ENCODE data around the gene CELF4.
"Not testable (repeated sequence)": the region's sequence is repeated elsewhere in the genome, so short reads cannot be mapped to it uniquely, and the experiment has no call there.

The CELF4 gene

GRCh38 chr18:37385846-37386778 is 179.5 kb downstream of the CELF4 start:
- no peak for DNase-seq

GRCh38 chr18:37383846-37384595 is 181.6 kb downstream of the CELF4 start:
- DNase-seq: no peak

- no peak for DNase-seq
Measured at GRCh38 chr18:37383036-37383785, 182.4 kb downstream of the CELF4 start.

GRCh38 chr18:37381554-37381953 is 184.0 kb downstream of the CELF4 start:
- DNase-seq: no peak

- no peak for DNase-seq
Measured at GRCh38 chr18:37380546-37381110, 185.0 kb downstream of the CELF4 start.

- DNase-seq: no peak
Measured at GRCh38 chr18:37378336-37379010, 187.1 kb downstream of the CELF4 start.

GRCh38 chr18:37375181-37375580 is 190.4 kb downstream of the CELF4 start:
- DNase-seq: no peak

GRCh38 chr18:37368110-37368954 is 197.3 kb downstream of the CELF4 start:
- no peak for DNase-seq

GRCh38 chr18:37364237-37364636 is 201.4 kb downstream of the CELF4 start:
- no peak for DNase-seq

- DNase-seq: no peak
Measured at GRCh38 chr18:37362158-37362890, 203.3 kb downstream of the CELF4 start.

GRCh38 chr18:37361335-37362157 is 204.1 kb downstream of the CELF4 start:
- DNase-seq: no peak

GRCh38 chr18:37358061-37358460 is 207.5 kb downstream of the CELF4 start:
- not testable (repeated sequence) for DNase-seq

- no peak for DNase-seq
Measured at GRCh38 chr18:37355772-37356171, 209.8 kb downstream of the CELF4 start.

GRCh38 chr18:37351110-37351509 is 214.5 kb downstream of the CELF4 start:
- DNase-seq: no peak

GRCh38 chr18:37348729-37349128 is 216.9 kb downstream of the CELF4 start:
- DNase-seq: no peak

- DNase-seq: no peak
Measured at GRCh38 chr18:37346048-37346447, 219.6 kb downstream of the CELF4 start.

GRCh38 chr18:37343542-37343851 is 222.1 kb downstream of the CELF4 start:
- DNase-seq: no peak

- DNase-seq: no peak
Measured at GRCh38 chr18:37341473-37342086, 224.0 kb downstream of the CELF4 start.

GRCh38 chr18:37341016-37341415 is 224.6 kb downstream of the CELF4 start:
- no peak for DNase-seq

All from activated naive CD4-positive, alpha-beta T cell treated with anti-CD3 and anti-CD28 coated beads, Interleukin-2, amount 50 U/mL, for 16 hours (primary cell).